GM19043 (cell line): Measurements from ENCODE around the gene PDE6B.
"Not testable (repeated sequence)": the region's sequence is repeated elsewhere in the genome, so short reads cannot be mapped to it uniquely, and the experiment has no call there.

Source experiments
- ATAC-seq: cut with Tn5 transposase; IDR thresholded peaks from one replicate; pipeline ENCODE4 v1.9.1; 2021; ENCODE audit warnings: low read depth; ENCODE audit not compliant: unreplicated experiment

PDE6B gene

DNA sequence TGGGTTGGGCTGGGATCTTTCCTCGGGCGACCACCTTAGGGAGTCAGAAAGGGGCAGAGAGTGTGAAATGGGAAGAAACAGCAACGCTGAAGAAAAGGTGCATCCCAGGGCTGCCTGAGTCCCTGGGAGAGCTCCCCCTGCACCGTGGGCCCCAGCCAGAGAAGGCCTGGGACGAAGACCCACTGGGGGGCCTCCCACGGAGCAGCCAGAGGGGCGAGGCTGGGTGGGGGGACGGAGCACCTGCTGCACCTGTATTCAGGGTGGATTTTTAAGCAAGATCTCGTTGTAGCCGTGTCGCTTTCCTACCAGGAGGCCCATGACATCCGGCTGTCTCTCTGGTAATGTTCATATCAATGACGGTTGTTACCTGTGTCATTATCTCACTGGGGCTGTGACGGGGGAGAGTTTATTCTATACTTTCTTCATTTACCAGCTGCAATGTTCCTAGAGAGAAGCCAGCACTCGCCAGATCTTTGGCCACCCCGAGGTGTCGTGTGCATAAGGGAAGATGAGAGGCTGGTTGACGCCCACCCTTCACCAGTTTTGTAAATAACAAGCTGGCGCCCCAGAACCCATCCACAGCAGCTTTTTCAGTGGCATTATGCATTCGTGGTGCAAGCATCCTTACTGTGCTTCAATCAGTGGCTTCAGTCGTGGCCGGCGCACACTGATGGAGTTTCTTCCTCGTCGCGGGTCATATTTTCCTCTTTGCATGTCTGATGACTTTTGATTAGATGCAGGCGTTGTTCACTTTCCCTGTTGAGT lies 74.6 kb downstream of the PDE6B start:
- ATAC-seq: no peak

DNA sequence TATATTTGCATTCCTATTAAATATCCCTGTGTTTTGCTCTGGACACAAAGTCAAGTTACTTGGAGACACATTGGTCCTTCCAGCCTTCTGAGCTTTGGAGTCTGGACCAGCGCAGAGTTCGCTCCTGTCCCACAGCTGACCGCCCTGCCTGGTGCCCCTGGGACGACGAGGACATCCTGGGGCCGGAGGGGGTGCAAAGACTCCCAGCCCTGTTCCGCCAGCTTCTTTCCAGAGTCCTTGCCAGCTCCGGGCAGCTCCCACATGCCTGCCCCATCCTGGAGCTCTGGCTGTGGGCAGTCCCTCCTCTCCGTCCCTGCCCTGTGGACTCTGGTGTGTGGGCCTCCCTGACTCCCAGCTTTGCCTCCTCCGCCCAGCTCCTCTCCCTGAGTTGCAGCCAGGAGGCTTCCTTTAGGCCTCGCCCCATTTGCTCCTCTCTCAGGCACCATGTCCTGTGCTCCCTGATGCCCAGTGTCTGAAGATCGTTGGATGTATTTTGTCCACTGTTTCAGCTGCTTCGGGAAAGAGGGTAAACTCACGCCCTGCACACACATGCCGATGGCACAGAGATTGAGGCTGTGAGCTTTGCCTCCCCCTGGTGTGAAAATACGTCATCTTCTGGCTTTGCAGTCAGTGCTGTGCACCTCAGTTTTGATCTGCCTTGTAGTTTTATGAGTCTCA lies 75.4 kb downstream of the PDE6B start:
- ATAC-seq: no peak

DNA sequence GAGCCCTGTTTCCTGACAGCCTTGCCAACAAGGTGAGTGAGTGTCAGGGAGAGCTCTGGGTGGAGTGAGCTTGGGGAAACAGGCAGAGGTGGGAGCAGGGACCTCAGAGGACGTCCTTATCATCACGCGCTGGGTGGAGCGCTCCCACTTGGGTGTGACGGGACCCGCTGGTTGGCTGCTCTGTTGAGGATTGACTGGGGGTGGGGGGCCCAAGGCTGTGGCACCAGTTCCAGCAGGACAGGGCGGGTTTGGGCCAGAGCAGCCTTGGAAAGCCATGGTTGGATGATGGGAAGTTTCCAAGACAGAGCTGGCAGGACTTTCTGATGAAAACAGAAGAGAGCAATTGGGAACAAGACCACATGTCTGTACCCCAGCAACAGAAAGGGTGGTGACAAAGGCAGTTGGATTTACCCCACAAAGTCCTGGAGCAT lies 77.3 kb downstream of the PDE6B start:
- ATAC-seq: no peak

DNA sequence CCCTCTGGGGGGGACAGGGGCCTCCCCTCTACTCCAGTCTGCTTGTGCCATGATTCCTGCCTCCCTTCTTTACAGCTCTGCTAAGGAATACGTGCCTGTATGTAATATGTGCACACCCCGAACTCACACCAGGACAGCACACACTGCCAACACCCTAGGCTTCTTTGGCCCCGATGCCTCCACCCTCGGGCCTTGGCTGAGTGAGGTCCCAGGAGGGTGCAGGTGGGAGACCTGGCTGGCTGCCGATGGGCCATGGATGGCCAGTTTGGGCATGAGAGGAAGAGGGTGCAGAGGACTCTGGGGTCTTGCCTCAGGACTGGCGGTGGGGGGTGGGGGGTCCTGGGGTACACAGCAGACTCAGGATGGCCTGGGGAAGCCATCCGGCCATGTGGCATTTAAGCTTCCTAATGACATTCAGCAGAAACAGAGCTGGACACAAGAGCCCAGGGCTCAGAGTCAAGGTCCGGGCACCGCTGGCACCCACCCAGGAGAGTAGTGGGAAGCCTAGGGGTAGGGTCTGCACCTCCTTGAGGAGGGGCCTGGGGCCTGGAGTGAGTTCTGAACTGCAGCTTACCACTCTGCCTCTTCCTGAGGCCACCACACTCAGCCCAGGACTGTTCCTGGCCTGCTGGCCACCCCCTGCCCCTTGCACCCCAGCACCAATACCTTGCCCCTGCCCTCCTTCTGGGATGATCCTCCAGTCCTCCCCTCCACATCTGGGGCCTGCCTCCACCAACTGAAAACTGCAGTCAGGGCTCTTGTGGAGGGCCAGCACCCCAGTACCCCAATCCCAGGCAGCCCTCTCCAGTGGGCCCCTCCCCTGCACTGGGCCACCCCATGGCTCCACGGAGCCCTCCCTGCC lies 78.2 kb downstream of the PDE6B start:
- ATAC-seq: no peak

DNA sequence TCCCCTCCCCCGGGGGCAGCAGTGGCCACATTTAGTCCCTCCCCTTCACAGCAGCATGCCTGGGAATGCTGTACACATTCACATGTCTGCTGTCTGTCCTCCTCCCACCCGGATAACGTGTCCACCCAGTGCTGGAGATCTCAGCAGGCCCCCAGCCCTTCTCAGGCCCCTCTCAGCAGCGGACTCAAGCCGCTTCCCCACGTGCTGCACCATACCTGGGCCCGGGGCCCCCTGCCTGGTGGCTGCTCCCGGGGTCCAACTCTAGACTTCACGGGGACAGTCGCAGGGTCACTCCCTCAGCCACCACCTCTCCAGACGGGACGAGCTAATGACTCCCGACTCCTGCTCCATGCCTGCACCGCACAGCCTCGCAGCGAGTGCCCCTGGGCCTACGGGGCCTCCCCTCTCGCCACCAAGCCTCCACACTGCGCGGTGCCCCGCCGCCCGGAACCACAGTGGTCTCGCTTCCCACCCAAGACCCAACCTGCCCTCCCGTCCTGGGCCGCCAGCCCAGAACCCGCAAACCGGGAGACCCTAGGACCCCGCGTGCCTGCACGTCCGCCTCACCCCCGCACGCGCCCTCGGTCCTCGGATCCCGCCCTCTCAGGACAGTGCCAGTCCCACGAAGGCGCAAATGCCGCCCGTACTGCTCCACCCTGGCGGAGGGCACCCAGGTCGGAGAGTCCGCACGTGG lies 79.0 kb downstream of the PDE6B start:
- ATAC-seq: no peak

DNA sequence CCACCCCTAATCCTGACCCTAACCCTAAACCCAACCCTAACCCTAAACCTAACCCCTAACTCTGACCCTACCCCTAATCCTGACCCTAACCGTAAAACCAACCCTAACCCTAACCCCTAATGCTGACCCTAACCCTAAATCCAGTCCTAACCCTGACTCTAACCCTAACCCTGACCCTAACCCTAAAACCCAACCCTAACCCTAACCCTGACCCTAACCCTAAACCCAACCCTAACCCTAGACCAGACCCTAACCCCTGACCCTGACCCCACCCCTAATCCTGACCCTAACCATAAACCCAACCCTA lies 79.6 kb downstream of the PDE6B start:
- no peak for ATAC-seq

DNA sequence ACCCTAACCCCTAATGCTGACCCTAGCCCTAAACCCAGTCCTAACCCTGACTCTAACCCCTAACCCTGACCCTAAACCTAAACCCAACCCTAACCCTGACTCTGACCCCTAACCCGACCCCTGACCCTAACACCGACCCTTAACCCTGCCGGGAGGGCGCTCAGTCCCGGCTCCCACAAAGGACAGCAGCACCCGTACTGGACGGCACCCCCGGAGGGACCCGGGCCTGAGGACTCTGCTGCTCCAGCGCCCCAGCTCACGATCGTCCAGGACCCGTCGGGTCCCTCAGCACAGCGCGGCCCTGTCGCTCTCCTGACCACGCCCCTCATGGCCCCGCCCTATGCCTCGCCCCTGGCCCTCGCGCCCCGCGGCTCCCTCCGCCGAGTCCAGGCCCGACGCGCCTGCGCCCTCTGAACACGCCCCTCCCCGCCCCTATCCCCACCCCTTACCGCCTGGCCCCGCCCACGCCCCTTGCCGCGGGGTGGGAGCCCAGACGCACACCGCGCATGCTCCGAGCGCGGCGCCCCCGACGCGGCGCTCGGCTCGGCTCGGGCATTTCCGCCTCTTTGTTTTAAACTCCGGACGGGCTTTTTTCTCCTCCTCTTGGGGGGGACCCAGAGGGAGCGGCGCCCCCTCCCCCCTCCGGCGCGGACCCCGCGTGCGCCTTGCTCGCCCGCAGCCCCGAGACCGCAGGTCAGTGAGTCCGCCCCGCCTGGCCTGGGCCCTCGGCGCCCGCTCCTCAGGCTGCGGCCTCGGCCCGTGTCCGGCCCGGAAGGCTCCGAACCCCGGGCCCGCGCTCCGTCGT lies 80.1 kb downstream of the PDE6B start, which contains the start of gene PCGF3:
Gene PCGF3 (plus strand): TSS at position 555 of the 805 bp plus-strand sequence. CDS start 27,849 bp downstream, outside the sequence.
- ATAC-seq: peak; percentile 92

DNA sequence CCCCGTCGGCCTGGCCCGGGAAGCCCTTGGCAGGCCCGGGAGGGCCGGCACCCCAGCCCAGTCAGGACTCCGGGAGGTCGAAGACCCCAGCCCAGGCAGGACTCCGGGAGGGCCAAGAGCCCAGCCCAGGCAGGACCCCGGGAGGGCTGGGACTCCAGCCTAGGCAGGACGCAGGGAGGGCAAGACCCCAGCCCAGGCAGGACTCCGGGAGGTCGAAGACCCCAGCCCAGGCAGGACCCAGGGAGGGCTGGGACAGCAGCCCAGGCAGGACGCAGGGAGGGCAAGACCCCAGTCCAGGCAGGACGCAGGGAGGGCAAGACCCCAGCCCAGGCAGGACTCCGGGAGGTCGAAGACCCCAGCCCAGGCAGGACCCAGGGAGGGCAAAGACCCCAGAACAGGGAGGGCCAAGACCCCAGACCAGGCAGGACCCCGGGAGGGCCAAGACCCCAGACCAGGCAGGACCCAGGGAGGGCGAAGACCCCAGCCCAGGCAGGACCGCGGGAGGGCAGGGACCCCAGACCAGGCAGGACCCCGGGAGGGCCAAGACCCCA lies 80.8 kb downstream of the PDE6B start:
- not testable (repeated sequence) for ATAC-seq

DNA sequence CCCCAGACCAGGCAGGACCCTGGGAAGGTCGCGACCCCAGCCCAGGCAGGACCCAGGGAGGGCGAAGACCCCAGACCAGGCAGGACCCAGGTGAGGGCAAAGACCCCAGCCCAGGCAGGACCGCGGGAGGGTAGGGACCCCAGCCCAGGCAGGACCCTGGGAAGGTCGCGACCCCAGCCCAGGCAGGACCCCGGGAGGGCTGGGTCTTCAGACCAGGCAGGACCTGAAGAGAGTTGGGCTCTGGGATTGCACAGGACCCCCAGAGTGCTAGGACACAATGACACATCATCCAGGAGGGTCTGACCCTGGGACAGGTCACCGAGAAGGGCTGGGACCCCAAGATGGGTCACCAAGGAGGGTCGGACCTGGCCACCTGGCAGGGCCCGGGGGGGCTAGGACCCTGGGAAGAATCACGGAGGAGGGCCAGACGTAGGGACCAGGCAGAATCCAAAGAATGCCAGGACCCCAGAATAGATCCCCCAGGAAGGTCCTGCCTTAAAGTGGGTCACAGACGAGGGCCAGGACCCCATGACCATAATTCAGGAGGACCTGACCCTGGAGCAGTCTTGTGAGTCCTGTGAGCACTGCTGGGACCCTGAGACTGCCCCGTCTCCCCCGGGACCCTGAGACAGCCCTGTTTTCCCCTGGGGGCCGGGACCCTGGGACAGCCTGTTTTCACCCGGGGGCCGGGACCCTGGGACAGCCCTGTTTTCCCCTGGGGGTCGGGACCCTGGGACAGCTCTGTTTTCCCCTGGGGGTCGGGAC lies 81.6 kb downstream of the PDE6B start:
- no peak for ATAC-seq

DNA sequence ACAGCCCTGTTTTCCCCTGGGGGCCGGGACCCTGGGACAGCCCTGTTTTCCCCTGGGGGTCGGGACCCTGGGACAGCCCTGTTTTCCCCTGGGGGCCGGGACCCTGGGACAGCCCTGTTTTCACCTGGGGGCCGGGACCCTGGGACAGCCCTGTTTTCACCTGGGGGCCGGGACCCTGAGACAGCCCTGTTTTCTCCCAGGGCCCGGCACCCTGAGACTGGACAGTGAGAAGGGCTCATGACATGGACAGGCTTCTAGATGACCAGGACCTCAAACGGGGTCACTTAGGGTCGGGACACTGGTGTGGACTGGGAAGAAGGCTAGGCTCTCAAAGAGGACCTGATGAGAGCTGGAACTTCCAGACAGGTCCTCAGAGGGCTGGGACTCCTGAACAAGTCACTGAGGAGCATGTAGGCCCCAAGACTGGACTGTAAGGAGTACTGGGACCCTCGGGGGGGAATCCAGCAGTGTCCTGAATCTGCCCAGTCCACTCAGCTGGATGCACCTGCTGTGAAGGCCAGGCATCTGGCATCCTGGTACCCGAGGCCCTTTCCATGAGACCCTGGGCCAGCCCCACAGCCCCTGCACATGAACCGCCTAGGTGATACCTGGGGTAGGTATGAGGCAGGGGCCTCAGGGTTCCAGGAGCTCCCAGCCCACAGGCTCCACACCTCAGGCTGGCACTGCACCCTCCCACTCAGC lies 82.7 kb downstream of the PDE6B start:
- ATAC-seq: no peak

DNA sequence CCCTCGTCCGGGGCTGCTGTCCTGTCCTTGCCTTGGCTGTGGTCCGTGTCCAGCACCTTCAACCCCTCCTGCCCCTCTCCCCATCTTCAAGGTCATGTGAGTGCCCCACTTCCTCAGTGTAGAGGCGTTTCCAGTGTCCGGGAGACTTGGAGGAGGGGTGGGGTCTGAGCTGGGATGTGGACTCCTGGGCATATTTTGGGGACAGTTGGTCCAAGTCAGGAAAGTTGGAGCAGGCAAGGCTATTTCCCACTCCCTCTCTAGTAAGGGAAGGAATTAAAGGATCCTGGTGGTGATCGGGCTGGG lies 83.2 kb downstream of the PDE6B start:
- ATAC-seq: no peak

DNA sequence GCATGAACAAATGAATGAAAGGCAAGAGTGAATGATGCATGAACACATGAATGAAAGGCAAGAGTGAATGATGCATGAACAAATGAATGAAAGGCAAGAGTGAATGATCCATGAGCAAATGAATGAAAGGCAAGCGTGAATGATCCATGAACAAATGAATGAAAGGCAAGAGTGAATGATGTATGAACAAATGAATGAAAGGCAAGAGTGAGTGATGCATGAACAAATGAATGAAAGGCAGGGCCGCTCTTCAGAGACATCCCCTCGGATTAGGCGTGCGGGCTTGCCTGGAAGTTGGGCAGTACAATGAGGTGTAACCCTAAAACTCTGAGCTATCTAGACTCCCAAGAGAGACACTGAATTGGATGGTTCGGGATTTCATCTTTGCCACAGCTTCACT lies 84.0 kb downstream of the PDE6B start:
- no peak for ATAC-seq

DNA sequence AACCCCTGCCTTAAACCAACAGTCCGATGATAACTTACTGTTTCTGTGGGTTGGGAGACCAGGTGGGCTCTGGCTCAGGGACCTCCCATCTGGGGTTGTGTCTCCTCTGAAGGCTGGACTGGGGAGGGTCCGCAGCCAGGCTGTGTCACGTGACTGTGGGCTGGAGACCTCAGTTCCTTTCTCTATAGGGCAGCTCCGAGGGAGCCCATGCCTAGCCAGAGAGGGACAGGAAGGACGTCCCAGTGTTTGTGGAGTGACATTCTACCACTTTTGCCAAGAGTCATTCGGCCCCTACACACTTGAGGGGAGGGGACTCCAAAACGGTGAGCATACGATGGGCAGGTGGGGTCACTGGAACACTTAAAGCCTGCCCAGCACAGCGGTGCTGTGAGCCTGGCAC lies 84.7 kb downstream of the PDE6B start:
- ATAC-seq: no peak

DNA sequence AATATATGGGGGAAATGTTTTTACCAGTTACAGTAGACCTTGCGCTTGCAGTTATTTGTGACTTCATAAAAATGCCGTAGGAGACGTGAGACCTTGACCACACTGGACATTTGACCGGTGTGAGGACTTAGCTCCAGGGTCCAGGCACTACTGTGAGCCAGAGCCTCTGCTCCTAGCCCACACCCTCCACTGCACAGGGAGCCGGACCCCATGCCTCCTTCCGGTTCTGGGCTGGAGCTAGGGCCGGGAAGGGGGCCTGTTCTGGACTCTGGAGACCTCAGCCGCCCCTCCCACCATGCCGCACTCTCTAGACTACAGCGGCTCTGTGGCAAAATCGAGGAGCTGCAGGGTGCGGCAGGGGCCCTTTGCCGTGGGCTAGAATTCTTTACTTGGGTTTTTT lies 85.5 kb downstream of the PDE6B start:
- no peak for ATAC-seq

DNA sequence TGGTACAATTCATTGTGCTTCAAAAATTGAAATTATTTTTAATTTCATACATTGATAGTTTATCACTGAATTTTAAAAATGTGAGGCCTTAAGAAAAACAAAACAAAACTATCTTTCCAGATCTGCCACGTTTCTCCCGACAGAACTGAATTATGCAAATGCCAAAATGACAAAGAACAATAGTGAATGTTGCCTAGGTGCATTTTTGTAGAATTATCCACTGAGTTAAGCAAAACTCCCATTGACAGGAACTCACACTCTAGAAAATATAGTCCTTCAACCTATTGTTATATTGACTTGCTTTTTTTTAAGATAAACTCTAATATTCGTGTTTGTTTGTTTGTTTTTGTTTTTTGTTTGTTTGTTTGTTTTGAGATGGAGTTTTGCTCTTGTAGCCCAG lies 86.7 kb downstream of the PDE6B start:
- no peak for ATAC-seq

DNA sequence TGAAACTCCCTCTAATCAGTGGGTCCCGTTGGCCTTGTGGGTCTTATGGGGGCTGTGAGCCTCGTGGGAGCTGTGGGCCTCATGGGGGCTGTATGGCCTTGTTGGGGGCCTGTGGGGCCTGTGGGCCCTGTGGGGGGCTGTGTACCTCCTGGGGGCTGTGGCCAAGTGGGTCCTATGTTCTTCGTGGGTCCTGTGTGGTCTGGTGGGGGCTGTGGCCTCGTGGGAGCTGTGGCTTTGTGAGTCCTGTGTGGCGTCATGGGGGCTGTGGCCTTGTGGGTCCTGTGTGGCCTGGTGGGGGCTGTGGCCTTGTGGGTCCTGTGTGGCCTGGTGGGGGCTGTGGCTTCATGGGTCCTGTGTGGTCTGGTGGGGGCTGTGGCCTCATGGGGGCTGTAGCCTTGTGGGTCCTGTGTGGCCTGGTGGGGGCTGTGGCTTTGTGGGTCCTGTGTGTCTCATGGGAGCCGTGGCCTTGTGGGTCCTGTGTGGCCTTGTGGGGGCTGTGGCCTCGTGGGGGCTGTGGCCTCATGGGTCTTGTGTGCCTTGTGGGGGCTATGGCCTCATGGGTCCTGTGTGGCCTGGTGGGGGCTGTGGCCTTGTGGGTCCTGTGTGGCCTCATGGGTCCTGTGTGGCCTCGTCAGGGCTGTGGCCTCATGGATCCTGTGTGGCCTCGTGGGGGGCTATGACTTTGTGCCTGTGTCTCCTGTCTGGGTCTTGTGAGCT lies 87.7 kb downstream of the PDE6B start:
- ATAC-seq: no peak

DNA sequence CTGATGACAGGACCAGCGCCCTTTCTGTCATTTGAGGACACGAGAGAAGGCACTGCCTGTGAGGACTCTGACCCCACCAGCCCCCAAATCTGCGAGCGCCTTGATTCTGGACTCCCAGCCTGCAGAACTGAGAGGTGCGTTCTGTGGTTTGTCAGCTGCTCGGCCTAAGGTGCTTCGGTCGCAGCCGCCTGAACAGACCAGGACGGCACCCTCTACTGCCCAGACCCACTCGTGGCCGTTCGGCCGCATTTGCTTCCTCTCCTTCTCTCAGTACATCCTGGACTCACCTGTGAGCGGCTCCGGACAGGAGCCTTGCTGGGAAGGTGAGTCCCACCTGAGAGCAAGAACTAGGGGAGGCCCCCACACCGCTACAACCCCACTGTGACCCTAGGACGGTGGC lies 88.7 kb downstream of the PDE6B start:
- ATAC-seq: no peak
